H1 (cell line): Measurements from ENCODE around the gene SLC7A14. TPM values are rescaled to one million over a fixed set of nuclear protein-coding genes. Genes with fewer than 3 reads are reported as not detected.

ENCODE experiments used
- HDAC2 ChIP-seq, 2 experiments: fragments of 300-600 bp in 1 of 2; sonication (generic) in 1 of 2; IDR thresholded peaks; 2 replicates each; pipeline ENCODE4 v1.6.1; 2011 to 2012; ENCODE audit warnings: low read depth in 2 of 2, low read length in 2 of 2, mild to moderate bottlenecking in 2 of 2, moderate library complexity in 2 of 2, borderline replicate concordance in 1 of 2, inconsistent platforms in 1 of 2
- KDM4A ChIP-seq: IDR thresholded peaks from one replicate; pipeline ENCODE4 v1.7.1; 2012; ENCODE audit warnings: low read depth, mild to moderate bottlenecking, moderate library complexity, low read length, inconsistent platforms; ENCODE audit not compliant: severe bottlenecking
- SIN3A ChIP-seq, 2 experiments: IDR thresholded peaks in 1 of 2; conservative IDR thresholded peaks in 1 of 2; 2 replicates each; pipeline ENCODE4 v1.6.1; 2011 to 2012; ENCODE audit warnings: low read length in 2 of 2, improper control_type of control experiment in 1 of 2, low read depth in 1 of 2, mild to moderate bottlenecking in 1 of 2
- SRF ChIP-seq: IDR thresholded peaks from 2 replicates; pipeline ENCODE4 v1.6.1; 2011; ENCODE audit warnings: mild to moderate bottlenecking, low read depth, low read length, moderate library complexity
- polyA plus RNA-seq, 7 experiments: library from polyadenylated mRNA; depleted of rRNA in 3 of 7; stranded (reverse) in 5 of 7; unstranded in 2 of 7; fragments of >200 nt in 5 of 7; fragments of 200-250 nt in 2 of 7; gene quantifications; 1 replicate in 5 of 7; 2 replicates in 1 of 7; 4 replicates in 1 of 7; pipeline versions ENCODE4 v1.2.1 to v1.2.3, GENCODE V29; 2011 to 2013; ENCODE audit warnings: missing spikeins in 2 of 7, mixed read lengths in 2 of 7
- total RNA-seq: library from RNA; stranded (reverse); fragmentation: NEBNext Ultra II Directional; extraction: Animal tissue kit (Norgen Biotek cat#: 25700); gene quantifications from 2 replicates; pipeline ENCODE4 v1.2.1, GENCODE V29; 2021

SLC7A14 gene
- total and polyA plus RNA-seq, 2 of the 8 experiments (the other 6 are each of a cell fraction or from before 2014, with no cell fraction given): 0.21 to 0.95 TPM

GRCh38 chr3:170584585-170585007 is 1.3 kb downstream of the SLC7A14 start (continued):
- TF ChIP-seq KDM4A (no peak), SIN3A (conservative IDR thresholded peaks at IDR 0.05 in 1 of 2, IDR thresholded peaks at IDR 0.05 in 1 of 2; ENCODE audit: low read depth in 1 of 2, low read length in 2 of 2) (peak; percentile 90 to 94; a peak in 3 of 4 replicates), HDAC2 (IDR thresholded peaks at IDR 0.05; ENCODE audit: borderline replicate concordance in 1 of 2, low read depth in 2 of 2, low read length in 2 of 2) (peak; percentile 40 to 54; a peak in 1 of 4 replicates), SRF (no peak)
